Body of pancreas (tissue), 4 donors: ENCODE measurements around the gene FCRL6.

ENCODE experiments used
- CTCF ChIP-seq, 7 experiments: fragments of 450-650 bp in 4 of 7; fragments of 200-600 bp in 3 of 7; sonication (generic) in 3 of 7; IDR thresholded peaks; one replicate each; pipeline ENCODE4 v1.5.1; 2016 to 2019; ENCODE audit warnings: antibody characterized with exemption in 7 of 7
- POLR2A ChIP-seq, 3 donors: fragments of 450-650 bp; IDR thresholded peaks; one replicate each; pipeline ENCODE4 v1.6.1; 2016; ENCODE audit warnings: antibody characterized with exemption in 3 of 3, mild to moderate bottlenecking in 2 of 3

- TF ChIP-seq CTCF (IDR thresholded peaks at IDR 0.05) (no peak), POLR2A (IDR thresholded peaks at IDR 0.05) (no peak)
Measured at GRCh38 chr1:159841749-159842148, 39.6 kb downstream of the FCRL6 start.
